Hematopoietic multipotent progenitor cell treated with erythropoietin and hydrocortisone succinate and interleukin-3 and kit ligand, for 6 days (in vitro differentiated cells): ENCODE measurements around the gene ZNF665.
"Not testable (repeated sequence)": the region's sequence is repeated elsewhere in the genome, so short reads cannot be mapped to it uniquely, and the experiment has no call there.

Experiments used
- DNase-seq: peaks from one replicate; pipeline ENCODE4 v3.0.0-alpha.2; 2015

Gene ZNF665

GRCh38 chr19:53156850-53157249 lies 36.3 kb downstream of the ZNF665 start:
- DNase-seq = no peak

- no peak for DNase-seq
Measured at GRCh38 chr19:53147645-53148044, 45.5 kb downstream of the ZNF665 start.

- no peak for DNase-seq
Measured at GRCh38 chr19:53140351-53140750, 52.8 kb downstream of the ZNF665 start.

- DNase-seq = no peak
Measured at GRCh38 chr19:53136432-53136831, 56.7 kb downstream of the ZNF665 start.

GRCh38 chr19:53132141-53132991 lies 60.8 kb downstream of the ZNF665 start, which contains the start of gene ZNF415:
TSS of gene ZNF415 (minus strand) at chr19:53132910. CDS start at chr19:53122676, 10,234 bp downstream.
- peak; percentile 44 for DNase-seq

- DNase-seq = no peak
Measured at GRCh38 chr19:53131727-53132126, 61.4 kb downstream of the ZNF665 start.

GRCh38 chr19:53131085-53131590 lies 62.0 kb downstream of the ZNF665 start:
- DNase-seq = no peak

GRCh38 chr19:53130506-53130905 lies 62.7 kb downstream of the ZNF665 start:
- DNase-seq = no peak

GRCh38 chr19:53126733-53127526 lies 66.2 kb downstream of the ZNF665 start:
- not testable (repeated sequence) for DNase-seq

- no peak for DNase-seq
Measured at GRCh38 chr19:53123400-53123799, 69.8 kb downstream of the ZNF665 start.
